ENCODE results near the gene COMT.

COMT gene

GRCh38 chr22:19970479-19971275 lies 29.1 kb downstream of the COMT start:
- peak; percentile 27 to 33 for DNase-seq

DNA sequence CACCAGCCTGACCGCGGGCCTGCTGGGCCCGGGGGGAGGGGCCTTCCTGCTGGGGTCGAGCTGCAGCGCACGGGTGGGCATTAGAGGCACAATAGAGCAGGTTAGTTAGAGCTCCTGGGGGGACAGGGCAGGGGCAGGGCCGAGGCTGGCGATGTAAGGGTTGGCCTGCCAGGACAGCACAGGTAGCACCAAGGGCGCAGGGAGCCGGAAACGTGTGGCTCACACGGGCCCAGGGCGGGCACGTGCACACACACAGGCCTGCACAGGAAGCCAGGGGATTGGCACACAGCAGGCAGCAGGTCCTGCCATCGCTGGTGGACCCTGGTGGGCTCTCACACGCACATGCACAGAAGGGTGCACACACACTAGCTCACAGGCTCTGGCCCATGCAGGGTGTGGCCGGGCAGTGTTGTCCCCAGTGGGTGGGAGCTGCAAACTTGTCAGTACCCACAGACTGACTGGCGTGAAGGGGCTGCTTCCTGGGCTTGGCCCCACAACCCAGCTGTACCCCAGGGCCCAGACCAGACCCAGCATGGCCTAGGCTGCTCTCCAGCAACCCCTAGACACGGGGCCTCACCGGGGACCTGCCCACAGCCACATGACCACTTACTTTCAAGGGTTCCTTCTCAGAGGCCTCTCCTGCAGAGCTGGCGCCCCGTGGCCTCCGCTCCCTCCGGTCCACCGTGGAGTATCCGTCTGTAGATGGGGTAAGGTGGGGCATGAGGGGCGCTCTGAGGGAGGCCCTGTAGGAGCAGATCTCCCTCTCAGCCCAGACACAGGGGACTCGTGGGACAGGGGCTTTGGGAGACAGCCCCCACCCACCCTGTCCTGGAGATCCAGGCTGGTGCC lies 29.9 kb downstream of the COMT start:
- DNase-seq, result no peak

DNA sequence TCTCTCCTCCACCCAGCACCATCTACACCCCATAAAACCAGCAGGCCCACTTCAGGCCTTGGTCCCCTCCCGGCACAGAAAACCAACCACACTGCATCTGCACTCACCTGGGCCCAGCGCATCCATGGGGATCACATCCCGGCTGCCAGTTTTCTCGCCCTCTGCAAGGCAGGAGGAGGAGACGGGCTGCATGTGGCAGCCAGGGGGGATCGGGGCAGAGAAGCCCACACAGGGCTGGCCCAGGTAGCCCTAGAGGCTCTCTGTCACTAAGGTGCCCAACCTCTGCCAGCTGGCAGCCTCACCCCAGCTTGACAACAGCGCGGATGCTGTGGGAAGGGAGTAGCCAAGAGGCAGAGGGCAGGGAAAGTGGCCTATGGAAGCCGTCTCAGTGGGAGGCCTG lies 30.7 kb downstream of the COMT start:
- no peak for DNase-seq

GRCh38 chr22:19972652-19973550 lies 31.3 kb downstream of the COMT start:
- DNase-seq, result no peak

- DNase-seq, result no peak
These were observed 32.1 kb downstream of the COMT start for GRCh38 chr22:19973551-19974267.

DNA sequence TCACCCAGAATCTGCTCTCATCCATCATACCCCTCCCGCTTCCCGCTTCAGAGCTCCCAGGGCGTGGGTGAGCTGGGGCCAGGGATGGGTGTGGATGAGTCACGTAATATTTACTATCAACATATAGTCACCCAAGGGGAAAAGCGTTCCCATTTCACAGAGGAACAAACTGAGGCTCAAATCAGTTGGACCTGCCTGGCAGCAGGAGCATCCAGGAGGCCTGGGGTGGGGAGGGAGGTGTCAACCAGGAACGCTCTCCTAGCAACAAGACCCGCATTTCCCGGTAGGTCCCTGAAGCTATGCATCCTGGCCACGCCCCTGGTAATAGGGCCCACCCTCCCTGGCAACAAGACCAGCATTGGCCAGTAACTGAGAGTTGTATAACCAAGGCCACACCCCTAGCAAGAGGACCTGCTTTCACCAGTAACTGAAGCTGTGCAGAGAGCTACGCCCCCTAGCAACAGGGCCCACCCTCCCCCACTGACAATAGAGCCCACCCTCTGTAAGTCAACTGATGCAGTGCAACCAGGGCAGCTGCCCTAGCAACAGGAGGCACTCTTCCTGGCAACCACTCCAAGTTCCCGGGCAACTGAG lies 32.8 kb downstream of the COMT start:
- DNase-seq, result peak; percentile 89

GRCh38 chr22:19974935-19975706 lies 33.5 kb downstream of the COMT start:
- peak; percentile 32 to 70 for DNase-seq

DNA sequence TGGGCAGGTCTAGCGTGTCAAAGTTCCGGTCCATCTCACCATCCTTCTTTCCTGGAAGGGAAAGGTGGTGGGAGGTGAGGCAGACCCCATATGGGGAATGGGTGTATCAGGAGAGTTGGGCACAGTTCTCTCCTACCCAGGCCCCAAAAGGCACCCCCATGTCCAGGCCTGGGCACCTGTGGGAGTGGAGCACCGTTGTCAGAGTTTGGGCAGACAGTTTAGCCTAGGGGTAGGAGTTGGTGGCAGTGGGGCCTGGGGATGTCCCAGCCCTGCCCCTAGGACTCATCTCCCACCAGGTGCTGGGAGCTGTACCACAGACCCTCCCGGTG lies 34.1 kb downstream of the COMT start:
- no peak for DNase-seq

DNA sequence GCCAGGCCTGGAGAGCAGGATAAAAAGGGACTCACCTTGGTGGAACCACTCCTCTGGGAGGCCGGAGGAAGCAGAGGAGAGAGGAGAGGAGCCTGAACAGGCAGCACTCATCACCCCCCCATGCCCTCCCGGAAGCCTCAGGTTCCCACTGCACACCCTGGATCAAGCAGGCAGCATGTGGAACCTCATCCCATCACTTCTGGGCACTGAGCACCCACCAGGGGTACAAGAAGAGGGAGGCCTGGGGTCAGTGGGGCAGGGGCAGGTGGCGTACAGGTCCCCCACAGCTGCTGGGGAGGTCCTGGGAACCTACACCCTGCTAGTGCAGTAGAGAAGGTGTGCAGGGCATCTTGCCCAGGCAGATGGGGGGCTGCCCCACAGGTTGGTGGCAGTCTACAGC lies 35.1 kb downstream of the COMT start:
- DNase-seq, result no peak

DNA sequence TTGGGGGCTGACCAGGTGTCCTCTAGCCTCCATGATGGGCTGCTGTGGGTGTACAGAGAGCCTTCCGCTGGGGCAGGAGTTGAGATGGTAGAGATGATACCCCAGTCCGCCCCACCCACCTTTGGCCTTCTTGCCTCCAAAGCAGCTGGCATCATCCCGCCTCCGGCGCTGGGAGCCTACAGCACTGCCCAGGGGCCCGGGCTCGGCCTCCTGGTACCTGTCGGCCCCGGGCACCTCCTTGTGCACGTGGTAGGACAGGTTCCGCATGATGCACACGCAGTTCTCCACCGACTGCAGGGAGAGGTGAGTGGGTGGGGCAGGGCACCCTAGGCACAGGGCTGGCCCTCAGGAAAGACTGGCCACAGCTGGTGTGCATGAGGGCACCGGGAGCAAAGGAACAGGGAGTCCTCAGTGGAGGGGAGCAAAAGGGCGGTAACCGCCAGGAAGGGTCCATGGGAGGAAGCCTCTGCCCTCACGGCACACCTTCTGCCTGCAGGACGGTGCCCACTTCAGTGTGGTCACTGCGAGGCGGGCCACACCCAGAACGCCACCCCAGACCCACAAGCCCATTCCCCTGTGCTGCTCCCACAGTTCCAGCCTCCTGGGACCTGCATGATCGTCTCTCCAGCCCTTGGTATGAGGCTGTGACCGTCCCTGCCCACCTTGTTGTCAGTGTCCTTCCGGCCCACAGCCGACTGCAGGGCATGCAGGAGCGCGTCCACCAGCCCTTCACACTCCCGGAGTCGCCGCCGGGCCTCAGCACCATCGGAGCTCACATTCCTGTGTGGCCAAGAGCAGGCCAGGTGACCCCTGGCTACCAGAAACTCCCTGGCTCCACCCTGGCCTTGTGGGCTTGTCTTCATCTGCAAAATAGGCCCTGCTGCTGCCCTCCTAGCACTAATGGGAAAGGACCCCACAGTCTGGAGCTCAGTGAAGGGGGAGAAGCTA lies 36.0 kb downstream of the COMT start:
- DNase-seq, result no peak

- no peak for DNase-seq
These were observed 37.2 kb downstream of the COMT start for GRCh38 chr22:19978748-19979147.

DNA sequence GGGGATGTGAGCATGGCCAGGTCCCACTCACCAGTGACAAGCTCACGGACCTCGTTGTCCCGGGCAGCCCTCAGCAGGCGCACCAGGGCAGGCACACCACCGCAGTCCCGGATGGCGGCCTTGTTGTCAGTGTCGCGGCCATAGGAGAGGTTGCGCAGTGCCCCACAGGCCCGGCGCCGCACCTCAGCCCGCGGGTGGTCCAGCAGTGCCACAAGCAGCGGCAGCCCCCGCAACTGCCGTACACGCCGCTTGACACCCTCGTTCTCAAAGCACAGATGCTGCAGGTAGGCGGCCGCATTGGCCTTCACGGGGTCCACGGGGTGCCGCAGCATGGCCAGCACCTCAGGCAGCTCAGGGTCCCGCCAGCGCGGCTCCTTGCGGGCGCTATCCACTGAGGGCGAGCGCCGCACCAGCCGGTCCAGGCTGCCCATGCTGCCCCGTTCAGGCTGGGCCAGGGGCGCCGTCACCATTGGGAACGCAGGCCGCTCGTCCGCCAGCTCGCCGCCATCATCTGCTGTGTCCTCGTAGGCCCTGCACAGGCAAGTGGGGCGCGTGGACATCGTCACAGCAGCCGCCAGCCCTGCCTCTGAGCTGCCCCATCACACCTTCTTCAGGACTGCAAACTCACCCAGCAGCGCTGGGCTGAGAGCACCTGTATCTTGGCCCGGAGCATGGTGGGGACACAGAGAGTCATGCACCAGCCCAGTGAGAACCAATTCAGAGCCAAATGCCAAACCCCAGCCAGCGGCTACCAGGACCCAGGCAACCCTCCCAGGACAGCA lies 38.3 kb downstream of the COMT start:
- DNase-seq, result no peak

DNA sequence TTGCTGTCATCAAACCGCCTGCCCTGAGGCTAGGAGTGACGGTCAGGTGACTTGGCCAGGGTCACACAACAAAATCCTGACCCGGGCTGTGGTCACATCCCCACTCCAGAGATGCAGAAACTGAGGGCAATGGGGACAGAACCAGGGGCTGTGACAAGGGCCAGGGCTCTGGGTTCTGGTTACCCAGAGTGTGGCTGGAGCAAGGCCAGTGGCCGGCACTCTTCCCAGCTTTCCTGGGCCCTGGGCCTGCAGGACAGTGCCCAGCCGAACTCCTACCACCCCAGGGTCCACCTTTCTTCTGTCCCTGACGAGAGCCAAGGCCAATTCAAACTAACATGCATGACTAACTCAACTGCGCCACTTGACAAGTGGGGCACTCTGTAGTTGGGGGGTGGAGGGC lies 39.2 kb downstream of the COMT start:
- no peak for DNase-seq

GRCh38 chr22:19981171-19981960 lies 39.8 kb downstream of the COMT start:
- no peak for DNase-seq

GRCh38 chr22:19981961-19982920 lies 40.7 kb downstream of the COMT start:
- DNase-seq, result no peak

GRCh38 chr22:19982991-19983578 lies 41.5 kb downstream of the COMT start:
- no peak for DNase-seq

DNA sequence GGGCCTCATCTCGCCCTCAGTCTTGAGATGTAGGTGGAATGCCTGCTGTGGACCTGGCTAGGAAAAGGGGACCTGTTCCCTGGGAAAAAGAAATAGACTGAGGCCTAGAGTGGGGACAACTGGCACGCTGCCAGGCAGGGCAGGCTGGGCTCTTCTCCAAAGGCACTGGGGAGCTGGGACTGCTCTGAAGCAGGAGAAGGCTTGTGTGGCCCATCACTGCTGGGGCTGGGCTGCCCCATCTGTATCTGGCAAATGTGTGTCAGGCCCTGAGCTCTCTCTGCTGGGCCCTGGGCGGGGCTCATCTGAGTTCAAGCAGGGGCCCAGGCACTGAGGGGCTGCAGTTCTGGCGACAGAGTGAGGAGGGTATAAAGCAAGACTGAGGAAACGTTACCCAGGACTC lies 42.2 kb downstream of the COMT start:
- no peak for DNase-seq
